Activated CD4-positive, alpha-beta T cell treated with anti-CD3 and anti-CD28 coated beads for 36 hours (primary cell): Measurements from ENCODE around the gene IQCN. TPM values are rescaled to one million over a fixed set of nuclear protein-coding genes. Genes with fewer than 3 reads are reported as not detected.
A peak's percentile ranks its signal among the peaks of the same experiment; 100 is the strongest.

Source experiments
- ATAC-seq: fragments of 200-7000 bp; cut with Tn5 transposase; one replicate; pipeline ENCODE4 v1.10.0; 2021; ENCODE audit warnings: mild to moderate bottlenecking, moderate library complexity
- CTCF ChIA-PET: fragments of 350-600 bp; sonication (Branson Sonifier 250); formaldehyde crosslinking; loops from one replicate; lab custom pipeline; 2021; ENCODE audit warnings: antibody characterized with exemption; lab: Charles Lee
- POLR2A ChIA-PET: fragments of 350-600 bp; sonication (Branson Sonifier 250); formaldehyde crosslinking; loops from one replicate; lab custom pipeline; 2021; ENCODE audit warnings: antibody characterized with exemption, inconsistent platforms; lab: Charles Lee
- DNase-seq: peaks from one replicate; pipeline ENCODE4 v3.0.0-alpha.2; 2020
- H3K27ac Mint-ChIP-seq: one replicate; pipeline ENCODE4 v1.8.0; 2021; ENCODE audit warnings: mixed read lengths
- H3K27me3 Mint-ChIP-seq: one replicate; pipeline ENCODE4 v1.8.0; 2021; ENCODE audit warnings: mixed read lengths
- H3K36me3 Mint-ChIP-seq: one replicate; pipeline ENCODE4 v1.8.0; 2021; ENCODE audit warnings: low read depth, mixed read lengths
- H3K4me1 Mint-ChIP-seq: one replicate; pipeline ENCODE4 v1.8.0; 2021; ENCODE audit warnings: mixed read lengths
- H3K4me3 Mint-ChIP-seq: one replicate; pipeline ENCODE4 v1.8.0; 2021; ENCODE audit warnings: mild to moderate bottlenecking, moderate library complexity, mixed read lengths
- H3K9me3 Mint-ChIP-seq: one replicate; pipeline ENCODE4 v1.8.0; 2021; ENCODE audit warnings: low read depth, mixed read lengths
- intact Hi-C, 2 experiments: fragments of 100-400 bp; cut with DNase I in 1 of 2; cut with micrococcal nuclease in 1 of 2; formaldehyde crosslinking; loops; one replicate each; pipeline versions ENCODE4 v1.14.2 to v1.15.1; 2022 to 2024; cut with DNase I, micrococcal nuclease
- total RNA-seq, 2 experiments: library from RNA; stranded (reverse); gene quantifications; one replicate each; pipeline ENCODE4 v1.2.3, GENCODE V29; 2021

Gene IQCN
- total RNA-seq, 2 experiments from 2014 or later = 0.40 to 0.43 TPM

GRCh38 chr19:18254546-18255503, 19.4 kb downstream of the IQCN start:
- intact Hi-C loops = loop anchor here in 1 of 2 experiments (5.0 kb wide), 1 partner anchor 248 kb away; the partner anchor contains the start of gene ARRDC2
- Mint-ChIP-seq H3K4me3 (no peak overlapping the region), H3K4me1 (no peaks in the 10 kb centered on the region), H3K27ac (no peak overlapping the region), H3K36me3 (no peaks in the 10 kb centered on the region), H3K9me3 (no peaks in the 10 kb centered on the region), H3K27me3 (peaks cover 21% of the 10 kb centered on the region)
- ChIA-PET CTCF (interaction anchor here (0.6 to 2.3 kb wide), 16 partner anchors 10 to 143 kb away, joined by 3 to 9 read pairs (median 4); partner anchors contain the start of gene LSM4), POLR2A (interaction anchor here (0.7 to 1.0 kb wide), 2 partner anchors 74 to 76 kb away, joined by 3 read pairs; no protein-coding TSS in a partner anchor)
- DNase-seq (no peak), ATAC-seq (no peak)

GRCh38 chr19:18253716-18254115, 20.5 kb downstream of the IQCN start:
- Mint-ChIP-seq H3K4me1 (no peaks in the 10 kb centered on the region), H3K4me3 (no peak overlapping the region), H3K9me3 (no peaks in the 10 kb centered on the region), H3K27me3 (peaks cover 21% of the 10 kb centered on the region), H3K36me3 (no peaks in the 10 kb centered on the region), H3K27ac (no peak overlapping the region)
- no peak for DNase-seq
- POLR2A ChIA-PET = no interaction called here
- ATAC-seq = no peak
- CTCF ChIA-PET = interaction anchor here (0.6 to 2.3 kb wide), 9 partner anchors 9 to 489 kb away, joined by 3 to 13 read pairs (median 4); no protein-coding TSS in a partner anchor
- intact Hi-C loops = loop anchor here (2.0 to 5.0 kb wide), 2 partner anchors 246 to 247 kb away; partner anchors contain the start of gene ARRDC2 (in 1 of the 2)

GRCh38 chr19:18253130-18253529, 21.1 kb downstream of the IQCN start:
- ATAC-seq = no peak
- peaks cover 21% of the 10 kb centered on the region for H3K27me3 Mint-ChIP-seq
- DNase-seq = no peak
- no peak overlapping the region for H3K27ac Mint-ChIP-seq
- no peaks in the 10 kb centered on the region for H3K36me3 Mint-ChIP-seq
- H3K4me1 Mint-ChIP-seq = no peaks in the 10 kb centered on the region
- intact Hi-C loops = loop anchor here (2.0 to 5.0 kb wide), 2 partner anchors 246 kb away; partner anchors contain the start of gene ARRDC2 (in 1 of the 2)
- POLR2A ChIA-PET = interaction anchor here (0.7 kb wide), 1 partner anchor 546 kb away, joined by 5 read pairs; no protein-coding TSS in a partner anchor
- CTCF ChIA-PET = interaction anchor here (0.6 to 2.3 kb wide), 12 partner anchors 8 to 490 kb away, joined by 3 to 13 read pairs (median 4); no protein-coding TSS in a partner anchor
- H3K4me3 Mint-ChIP-seq = no peak overlapping the region
- no peaks in the 10 kb centered on the region for H3K9me3 Mint-ChIP-seq

GRCh38 chr19:18252370-18252717, 21.9 kb downstream of the IQCN start:
- H3K36me3 Mint-ChIP-seq = no peaks in the 10 kb centered on the region
- no peaks in the 10 kb centered on the region for H3K9me3 Mint-ChIP-seq
- no peaks in the 10 kb centered on the region for H3K4me1 Mint-ChIP-seq
- POLR2A ChIA-PET = no interaction called here
- intact Hi-C loops = loop anchor here (1.0 to 5.0 kb wide), 8 partner anchors 44 to 246 kb away; partner anchors contain the start of genes ARRDC2 (in 1 of the 2) and RAB3A (in 1 of the 2)
- ATAC-seq (no peak), DNase-seq (no peak)
- H3K27ac Mint-ChIP-seq = no peak overlapping the region
- peaks cover 21% of the 10 kb centered on the region for H3K27me3 Mint-ChIP-seq
- CTCF ChIA-PET = interaction anchor here (0.6 to 2.1 kb wide), 20 partner anchors 9 to 285 kb away, joined by 3 to 13 read pairs (median 4); no protein-coding TSS in a partner anchor
- H3K4me3 Mint-ChIP-seq = no peak overlapping the region

GRCh38 chr19:18251587-18252369, 22.5 kb downstream of the IQCN start:
- Mint-ChIP-seq H3K27me3 (peaks cover 21% of the 10 kb centered on the region), H3K36me3 (no peaks in the 10 kb centered on the region), H3K9me3 (no peaks in the 10 kb centered on the region), H3K27ac (no peak overlapping the region), H3K4me1 (no peaks in the 10 kb centered on the region), H3K4me3 (no peak overlapping the region)
- peak; percentile 95 for ATAC-seq
- POLR2A ChIA-PET = no interaction called here
- intact Hi-C loops = loop anchor here (1.0 to 5.0 kb wide), 8 partner anchors 43 to 245 kb away; partner anchors contain the start of genes ARRDC2 (in 1 of the 2) and RAB3A (in 1 of the 2)
- DNase-seq = peak; percentile 89
- CTCF ChIA-PET = interaction anchor here (0.6 to 2.1 kb wide), 18 partner anchors 8 to 286 kb away, joined by 3 to 13 read pairs (median 4); no protein-coding TSS in a partner anchor

GRCh38 chr19:18249834-18250233, 24.4 kb downstream of the IQCN start:
- CTCF ChIA-PET = interaction anchor here (0.6 to 1.4 kb wide), 8 partner anchors 9 to 150 kb away, joined by 3 to 5 read pairs (median 4); no protein-coding TSS in a partner anchor
- POLR2A ChIA-PET = no interaction called here
- intact Hi-C loops = loop anchor here in 1 of 2 experiments (5.0 kb wide), 1 partner anchor 243 kb away; the partner anchor contains the start of gene ARRDC2
- Mint-ChIP-seq H3K4me3 (no peak overlapping the region), H3K27me3 (peaks cover 18% of the 10 kb centered on the region), H3K36me3 (no peaks in the 10 kb centered on the region), H3K9me3 (no peaks in the 10 kb centered on the region), H3K27ac (no peak overlapping the region), H3K4me1 (no peaks in the 10 kb centered on the region)
- ATAC-seq = no peak
- DNase-seq = no peak

GRCh38 chr19:18245297-18245696, 29.0 kb downstream of the IQCN start:
- H3K4me3 Mint-ChIP-seq = no peak overlapping the region
- ATAC-seq = no peak
- ChIA-PET POLR2A (interaction anchor here (0.5 to 0.6 kb wide), 2 partner anchors 57 to 130 kb away, joined by 4 to 6 read pairs; no protein-coding TSS in a partner anchor), CTCF (interaction anchor here (0.6 to 1.2 kb wide), 6 partner anchors 9 to 265 kb away, joined by 3 read pairs; partner anchors contain the start of gene RAB3A)
- H3K4me1 Mint-ChIP-seq = no peaks in the 10 kb centered on the region
- H3K36me3 Mint-ChIP-seq = no peaks in the 10 kb centered on the region
- no peaks in the 10 kb centered on the region for H3K27me3 Mint-ChIP-seq
- H3K9me3 Mint-ChIP-seq = no peaks in the 10 kb centered on the region
- DNase-seq = no peak
- intact Hi-C loops = no loop called here
- H3K27ac Mint-ChIP-seq = no peak overlapping the region

- DNase-seq = peak; percentile 40
- no peak overlapping the region for H3K27ac Mint-ChIP-seq
- H3K36me3 Mint-ChIP-seq = no peaks in the 10 kb centered on the region
- no peak for ATAC-seq
- H3K9me3 Mint-ChIP-seq = no peaks in the 10 kb centered on the region
- no peaks in the 10 kb centered on the region for H3K4me1 Mint-ChIP-seq
- POLR2A ChIA-PET = no interaction called here
- intact Hi-C loops = no loop called here
- no peak overlapping the region for H3K4me3 Mint-ChIP-seq
- CTCF ChIA-PET = no interaction called here
- H3K27me3 Mint-ChIP-seq = peaks cover 15% of the 10 kb centered on the region
Measured at GRCh38 chr19:18239303-18239702, 34.9 kb downstream of the IQCN start.

- ATAC-seq = no peak
- peaks cover 4% of the 10 kb centered on the region for H3K4me1 Mint-ChIP-seq
- H3K4me3 Mint-ChIP-seq = no peak overlapping the region
- CTCF ChIA-PET = no interaction called here
- intact Hi-C loops = no loop called here
- H3K27ac Mint-ChIP-seq = no peak overlapping the region
- peaks cover 50% of the 10 kb centered on the region for H3K27me3 Mint-ChIP-seq
- peaks cover 4% of the 10 kb centered on the region for H3K9me3 Mint-ChIP-seq
- no peak for DNase-seq
- POLR2A ChIA-PET = no interaction called here
- H3K36me3 Mint-ChIP-seq = no peaks in the 10 kb centered on the region
Measured at GRCh38 chr19:18234194-18234593, 40.1 kb downstream of the IQCN start.

- Mint-ChIP-seq H3K27me3 (peaks cover 50% of the 10 kb centered on the region), H3K36me3 (no peaks in the 10 kb centered on the region), H3K9me3 (peaks cover 4% of the 10 kb centered on the region), H3K4me3 (no peak overlapping the region), H3K27ac (no peak overlapping the region), H3K4me1 (peaks cover 4% of the 10 kb centered on the region)
- intact Hi-C loops = no loop called here
- CTCF ChIA-PET = interaction anchor here (0.7 to 1.0 kb wide), 3 partner anchors 31 to 120 kb away, joined by 3 read pairs; no protein-coding TSS in a partner anchor
- ATAC-seq (peak; percentile 66), DNase-seq (peak; percentile 77)
- POLR2A ChIA-PET = no interaction called here
Measured at GRCh38 chr19:18233224-18233825, 40.9 kb downstream of the IQCN start.
